Measurements from ENCODE around the gene CD2.
A peak's percentile ranks its signal among the peaks of the same experiment; 100 is the strongest.

Gene CD2

DNA sequence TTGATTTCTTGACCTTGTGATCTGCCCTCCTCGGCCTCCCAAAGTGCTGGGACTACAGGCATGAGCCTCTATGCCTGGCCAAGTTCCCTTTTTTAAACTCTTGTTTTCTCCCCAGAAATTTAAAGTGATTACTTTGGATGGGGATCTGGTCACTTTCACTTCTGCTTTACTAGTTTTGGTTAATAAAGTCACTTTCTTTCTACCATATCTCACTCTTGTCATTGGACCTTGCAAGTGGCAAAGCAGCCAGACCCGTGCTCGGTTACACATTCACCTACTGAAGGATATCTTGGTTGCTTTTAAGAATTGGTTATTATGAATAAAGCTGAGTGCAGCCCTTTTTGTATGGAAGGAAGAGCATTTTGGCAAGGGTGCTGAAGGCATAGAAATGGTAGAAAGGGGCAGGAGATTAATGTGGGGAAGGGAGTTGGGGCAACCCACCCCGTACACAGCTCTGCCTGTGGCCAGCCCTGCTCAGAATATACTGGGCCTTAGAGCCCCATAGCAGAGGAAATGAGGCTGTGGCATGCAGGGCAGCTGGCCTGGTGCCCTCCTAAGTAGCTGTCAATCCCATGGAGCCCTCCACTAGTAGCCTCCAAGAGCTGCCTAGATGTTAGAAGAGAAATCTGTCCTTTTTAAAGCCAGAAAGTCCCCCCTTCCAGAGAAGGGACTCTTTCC, 40.7 kb downstream of the CD2 start:
- Histone ChIP-seq H3K36me3 (ENCODE audit: insufficient read depth, low read length) (no peaks in the 10 kb centered on the region), H3F3A (ENCODE audit: low read depth) (no peaks in the 10 kb centered on the region), H3K27me3 (ENCODE audit: insufficient read depth, low read length, poor library complexity, severe bottlenecking) (no peaks in the 10 kb centered on the region), H3K9ac (ENCODE audit: low read depth, low read length, poor library complexity, severe bottlenecking) (no peak overlapping the region), H3K4me2 (ENCODE audit: low read depth, low read length, poor library complexity, severe bottlenecking) (no peak overlapping the region), H2AFZ (ENCODE audit: low read length) (no peak overlapping the region), H3K9me2 (replicated peaks; ENCODE audit: low read depth, low read length) (no peaks in the 10 kb centered on the region), H3K4me1 (ENCODE audit: insufficient read depth, low read length, poor library complexity, severe bottlenecking) (peaks cover 17% of the 10 kb centered on the region), H3K79me2 (ENCODE audit: insufficient read depth, low read length) (no peaks in the 10 kb centered on the region), H3K9me3 (ENCODE audit: insufficient read depth, low read depth, low read length) (no peaks in the 10 kb centered on the region), H3K4me3 (ENCODE audit: low read length, poor library complexity, severe bottlenecking) (no peak overlapping the region), H4K20me1 (ENCODE audit: insufficient read depth, low read length, poor library complexity, severe bottlenecking) (no peaks in the 10 kb centered on the region)
- TF ChIP-seq EZH2phosphoT487 (IDR thresholded peaks at IDR 0.05; ENCODE audit: borderline replicate concordance), result no peak

DNA sequence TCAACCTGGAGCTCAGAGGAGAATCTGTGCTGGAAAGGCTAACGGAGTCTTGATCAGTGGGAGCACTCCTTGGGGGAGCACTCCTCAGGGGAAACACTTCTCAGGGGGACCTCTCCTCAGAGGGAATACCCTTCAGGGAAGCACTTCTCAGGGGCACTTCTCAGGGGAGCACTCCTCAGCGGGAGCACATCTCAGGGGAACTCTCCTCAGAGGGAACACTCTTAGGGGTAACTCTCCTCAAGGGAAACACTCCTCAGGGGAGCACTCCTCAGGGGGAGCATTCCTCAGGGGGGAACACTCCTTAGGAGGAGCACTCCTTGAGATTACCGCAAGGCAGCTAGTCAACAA, 41.2 kb downstream of the CD2 start:
- Histone ChIP-seq H2AFZ (ENCODE audit: low read length) (no peak overlapping the region), H3K4me2 (ENCODE audit: low read depth, low read length, poor library complexity, severe bottlenecking) (no peak overlapping the region), H3K9me2 (replicated peaks; ENCODE audit: low read depth, low read length) (no peaks in the 10 kb centered on the region), H4K20me1 (ENCODE audit: insufficient read depth, low read length, poor library complexity, severe bottlenecking) (no peaks in the 10 kb centered on the region), H3K4me3 (ENCODE audit: low read length, poor library complexity, severe bottlenecking) (no peak overlapping the region), H3K4me1 (ENCODE audit: insufficient read depth, low read length, poor library complexity, severe bottlenecking) (peaks cover 17% of the 10 kb centered on the region), H3K9me3 (ENCODE audit: insufficient read depth, low read depth, low read length) (no peaks in the 10 kb centered on the region), H3K36me3 (ENCODE audit: insufficient read depth, low read length) (no peaks in the 10 kb centered on the region), H3K79me2 (ENCODE audit: insufficient read depth, low read length) (no peaks in the 10 kb centered on the region), H3K9ac (ENCODE audit: low read depth, low read length, poor library complexity, severe bottlenecking) (no peak overlapping the region), H3F3A (ENCODE audit: low read depth) (no peaks in the 10 kb centered on the region), H3K27me3 (ENCODE audit: insufficient read depth, low read length, poor library complexity, severe bottlenecking) (no peaks in the 10 kb centered on the region)
- no peak for TF ChIP-seq EZH2phosphoT487 (IDR thresholded peaks at IDR 0.05; ENCODE audit: borderline replicate concordance)
- TF ChIP-seq, protein P1, sequence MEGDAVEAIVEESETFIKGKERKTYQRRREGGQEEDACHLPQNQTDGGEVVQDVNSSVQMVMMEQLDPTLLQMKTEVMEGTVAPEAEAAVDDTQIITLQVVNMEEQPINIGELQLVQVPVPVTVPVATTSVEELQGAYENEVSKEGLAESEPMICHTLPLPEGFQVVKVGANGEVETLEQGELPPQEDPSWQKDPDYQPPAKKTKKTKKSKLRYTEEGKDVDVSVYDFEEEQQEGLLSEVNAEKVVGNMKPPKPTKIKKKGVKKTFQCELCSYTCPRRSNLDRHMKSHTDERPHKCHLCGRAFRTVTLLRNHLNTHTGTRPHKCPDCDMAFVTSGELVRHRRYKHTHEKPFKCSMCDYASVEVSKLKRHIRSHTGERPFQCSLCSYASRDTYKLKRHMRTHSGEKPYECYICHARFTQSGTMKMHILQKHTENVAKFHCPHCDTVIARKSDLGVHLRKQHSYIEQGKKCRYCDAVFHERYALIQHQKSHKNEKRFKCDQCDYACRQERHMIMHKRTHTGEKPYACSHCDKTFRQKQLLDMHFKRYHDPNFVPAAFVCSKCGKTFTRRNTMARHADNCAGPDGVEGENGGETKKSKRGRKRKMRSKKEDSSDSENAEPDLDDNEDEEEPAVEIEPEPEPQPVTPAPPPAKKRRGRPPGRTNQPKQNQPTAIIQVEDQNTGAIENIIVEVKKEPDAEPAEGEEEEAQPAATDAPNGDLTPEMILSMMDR (conservative IDR thresholded peaks at IDR 0.05; ENCODE audit: low read length), result no peak

DNA sequence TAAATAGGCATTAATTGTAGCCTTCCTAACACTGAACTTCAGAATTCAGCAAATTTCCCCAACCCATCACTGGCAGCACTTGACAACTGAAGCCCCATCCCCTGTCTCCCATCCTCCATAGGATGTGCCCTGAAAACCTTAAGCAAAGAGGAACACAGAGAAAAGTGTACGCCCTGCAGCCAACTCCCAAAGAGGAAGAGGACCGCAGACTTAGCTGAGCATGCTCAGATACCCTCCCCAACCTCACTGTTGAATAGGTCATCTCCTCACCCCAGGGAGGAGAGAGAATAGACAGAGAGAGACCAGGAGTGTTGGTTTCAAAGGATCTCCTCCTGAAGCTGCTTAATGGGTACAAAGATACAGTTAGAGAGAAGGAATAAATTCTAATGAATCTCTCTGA, 50.5 kb downstream of the CD2 start:
- no peaks in the 10 kb centered on the region for H3K79me2 ChIP-seq (ENCODE audit: insufficient read depth, low read length)
- H3K27me3 ChIP-seq (ENCODE audit: insufficient read depth, low read length, poor library complexity, severe bottlenecking), result no peaks in the 10 kb centered on the region
- no peaks in the 10 kb centered on the region for H3F3A ChIP-seq (ENCODE audit: low read depth)
- no peaks in the 10 kb centered on the region for H3K4me1 ChIP-seq (ENCODE audit: insufficient read depth, low read length, poor library complexity, severe bottlenecking)
- H3K4me2 ChIP-seq (ENCODE audit: low read depth, low read length, poor library complexity, severe bottlenecking), result no peak overlapping the region
- 0 out of 2 replicates have a peak overlapping the region, but pooled peaks have one; percentile 29 for H2AFZ ChIP-seq (ENCODE audit: low read length)
- no peaks in the 10 kb centered on the region for H3K9me2 ChIP-seq (replicated peaks; ENCODE audit: low read depth, low read length)
- H4K20me1 ChIP-seq (ENCODE audit: insufficient read depth, low read length, poor library complexity, severe bottlenecking), result no peaks in the 10 kb centered on the region
- TF ChIP-seq, protein P1 (conservative IDR thresholded peaks at IDR 0.05; ENCODE audit: low read length), result no peak
- TF ChIP-seq EZH2phosphoT487 (IDR thresholded peaks at IDR 0.05; ENCODE audit: borderline replicate concordance), result no peak
- H3K36me3 ChIP-seq (ENCODE audit: insufficient read depth, low read length), result no peaks in the 10 kb centered on the region
- H3K9ac ChIP-seq (ENCODE audit: low read depth, low read length, poor library complexity, severe bottlenecking), result no peak overlapping the region
- no peak overlapping the region for H3K4me3 ChIP-seq (ENCODE audit: low read length, poor library complexity, severe bottlenecking)
- H3K9me3 ChIP-seq (ENCODE audit: insufficient read depth, low read depth, low read length), result no peaks in the 10 kb centered on the region

DNA sequence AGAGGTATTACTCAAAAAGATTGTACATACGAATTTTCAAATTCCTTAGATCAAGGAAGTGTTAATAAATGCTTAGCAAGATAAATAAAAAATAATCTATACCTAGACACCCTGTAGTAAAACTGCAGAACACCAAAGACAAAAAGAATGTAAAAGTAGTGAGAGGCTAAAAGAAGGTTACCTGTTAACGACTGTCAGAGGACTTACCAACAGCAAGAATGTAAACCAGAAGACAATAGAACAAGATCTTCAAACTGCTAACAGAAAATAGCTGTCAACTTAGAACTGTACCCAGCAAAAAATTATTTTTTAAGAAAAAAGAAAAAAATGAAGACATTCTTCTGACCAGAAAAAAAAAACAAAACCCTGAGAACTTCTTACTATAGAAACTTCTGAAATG, 51.2 kb downstream of the CD2 start:
- no peak overlapping the region for H3K9ac ChIP-seq (ENCODE audit: low read depth, low read length, poor library complexity, severe bottlenecking)
- H3K27me3 ChIP-seq (ENCODE audit: insufficient read depth, low read length, poor library complexity, severe bottlenecking), result no peaks in the 10 kb centered on the region
- TF ChIP-seq EZH2phosphoT487 (IDR thresholded peaks at IDR 0.05; ENCODE audit: borderline replicate concordance), result no peak
- TF ChIP-seq, protein P1 (conservative IDR thresholded peaks at IDR 0.05; ENCODE audit: low read length), result no peak
- H3K36me3 ChIP-seq (ENCODE audit: insufficient read depth, low read length), result no peaks in the 10 kb centered on the region
- no peaks in the 10 kb centered on the region for H3K79me2 ChIP-seq (ENCODE audit: insufficient read depth, low read length)
- no peaks in the 10 kb centered on the region for H4K20me1 ChIP-seq (ENCODE audit: insufficient read depth, low read length, poor library complexity, severe bottlenecking)
- no peak overlapping the region for H3K4me3 ChIP-seq (ENCODE audit: low read length, poor library complexity, severe bottlenecking)
- H2AFZ ChIP-seq (ENCODE audit: low read length), result no peak overlapping the region
- no peaks in the 10 kb centered on the region for H3K9me3 ChIP-seq (ENCODE audit: insufficient read depth, low read depth, low read length)
- H3F3A ChIP-seq (ENCODE audit: low read depth), result no peaks in the 10 kb centered on the region
- H3K9me2 ChIP-seq (replicated peaks; ENCODE audit: low read depth, low read length), result no peaks in the 10 kb centered on the region
- no peak overlapping the region for H3K4me2 ChIP-seq (ENCODE audit: low read depth, low read length, poor library complexity, severe bottlenecking)
- no peaks in the 10 kb centered on the region for H3K4me1 ChIP-seq (ENCODE audit: insufficient read depth, low read length, poor library complexity, severe bottlenecking)

Data from Loucy (cell line).